ENCODE measurements around the gene STK16.
"Not testable (repeated sequence)": the region's sequence is repeated elsewhere in the genome, so short reads cannot be mapped to it uniquely, and the experiment has no call there.

STK16 gene

DNA sequence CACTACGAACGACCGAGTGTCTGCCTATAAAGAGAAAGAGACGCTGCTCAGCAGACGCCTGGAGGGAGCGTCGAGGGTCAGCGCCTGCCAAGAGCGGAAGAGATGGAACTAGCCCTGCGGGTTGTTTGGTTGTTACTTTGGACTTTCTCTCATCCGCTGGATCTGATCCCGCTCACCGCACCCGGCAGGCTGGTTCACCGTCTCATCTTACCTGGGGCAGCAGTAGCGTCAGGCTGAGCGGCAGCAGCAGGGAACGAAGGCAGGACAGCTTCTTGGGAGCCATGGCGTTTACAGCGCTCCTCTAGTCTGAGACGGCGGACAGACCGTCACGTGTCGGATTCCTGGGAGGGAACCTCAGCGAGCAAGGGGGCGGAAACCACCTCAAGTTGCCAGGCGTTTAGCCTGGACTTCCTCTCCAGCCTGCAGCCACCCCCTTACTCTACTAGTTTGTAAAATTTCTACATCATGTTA is 2.0 kb upstream of the STK16 start:
- DNase-seq (ENCODE audit: extremely low read depth in 1 of 2, low read depth in 1 of 2), result no peak

DNA sequence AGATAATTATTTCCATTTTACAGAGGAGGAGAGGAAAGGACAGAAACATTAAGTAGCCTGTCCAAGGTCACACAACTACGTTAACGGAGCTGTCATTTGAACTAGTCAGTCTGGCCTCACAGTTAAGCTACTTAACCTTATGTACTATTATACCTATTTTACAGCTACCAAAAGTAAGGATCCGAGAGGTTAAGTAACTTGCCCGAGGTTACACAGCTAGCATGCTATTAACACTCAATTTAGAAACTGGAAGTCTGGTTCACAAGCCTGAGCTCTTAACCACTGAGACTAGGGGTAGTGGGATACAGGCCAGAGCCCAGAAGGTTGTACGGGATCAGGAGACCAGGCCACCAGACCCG is 511 bp upstream of the STK16 start:
- no peak for DNase-seq (ENCODE audit: extremely low read depth in 1 of 2, low read depth in 1 of 2)

- DNase-seq (ENCODE audit: extremely low read depth in 1 of 2, low read depth in 1 of 2), result no peak
These were observed 586 bp downstream of the STK16 start for GRCh38 chr2:219245899-219246230.

DNA sequence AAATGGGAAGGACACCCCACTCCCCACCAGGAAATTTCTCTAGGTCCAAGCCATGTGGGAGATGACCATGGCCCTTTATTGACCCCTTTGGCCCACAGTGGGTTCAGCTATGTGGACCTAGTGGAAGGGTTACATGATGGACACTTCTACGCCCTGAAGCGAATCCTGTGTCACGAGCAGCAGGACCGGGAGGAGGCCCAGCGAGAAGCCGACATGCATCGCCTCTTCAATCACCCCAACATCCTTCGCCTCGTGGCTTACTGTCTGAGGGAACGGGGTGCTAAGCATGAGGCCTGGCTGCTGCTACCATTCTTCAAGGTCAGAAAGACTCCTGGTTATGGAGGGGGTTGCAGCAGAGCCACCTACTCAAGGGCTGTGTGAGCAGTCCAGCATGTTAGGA is 1.3 kb downstream of the STK16 start:
- DNase-seq (ENCODE audit: extremely low read depth in 1 of 2, low read depth in 1 of 2), result no peak

- no peak for DNase-seq (ENCODE audit: extremely low read depth in 1 of 2, low read depth in 1 of 2)
These were observed 2.7 kb downstream of the STK16 start for GRCh38 chr2:219247678-219248642.

DNA sequence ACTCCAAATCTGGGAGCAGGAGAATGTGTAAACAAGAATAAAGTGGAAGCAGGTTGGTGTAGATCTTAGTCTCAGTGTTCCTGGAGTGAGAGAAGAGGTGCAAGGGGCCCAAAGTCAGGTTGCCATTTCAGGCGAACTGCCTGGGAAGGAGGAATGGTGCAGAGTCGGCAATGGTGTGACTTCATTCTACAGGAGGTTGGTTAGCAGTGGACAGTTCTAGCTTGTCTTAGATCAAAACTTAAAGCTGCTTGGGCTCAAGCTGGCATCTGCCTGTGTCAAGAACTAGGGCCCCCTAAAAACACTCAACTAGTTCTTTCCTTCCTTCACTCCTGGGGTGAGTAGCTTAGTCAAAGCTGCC is 3.5 kb downstream of the STK16 start:
- no peak for DNase-seq (ENCODE audit: extremely low read depth in 1 of 2, low read depth in 1 of 2)

GRCh38 chr2:219249203-219249980 is 4.1 kb downstream of the STK16 start:
- DNase-seq (ENCODE audit: extremely low read depth in 1 of 2, low read depth in 1 of 2), result no peak

GRCh38 chr2:219250049-219250781 is 4.9 kb downstream of the STK16 start:
- DNase-seq (ENCODE audit: extremely low read depth in 1 of 2, low read depth in 1 of 2), result no peak

- no peak for DNase-seq (ENCODE audit: extremely low read depth in 1 of 2, low read depth in 1 of 2)
These were observed 6.4 kb downstream of the STK16 start for GRCh38 chr2:219251656-219252055.

DNA sequence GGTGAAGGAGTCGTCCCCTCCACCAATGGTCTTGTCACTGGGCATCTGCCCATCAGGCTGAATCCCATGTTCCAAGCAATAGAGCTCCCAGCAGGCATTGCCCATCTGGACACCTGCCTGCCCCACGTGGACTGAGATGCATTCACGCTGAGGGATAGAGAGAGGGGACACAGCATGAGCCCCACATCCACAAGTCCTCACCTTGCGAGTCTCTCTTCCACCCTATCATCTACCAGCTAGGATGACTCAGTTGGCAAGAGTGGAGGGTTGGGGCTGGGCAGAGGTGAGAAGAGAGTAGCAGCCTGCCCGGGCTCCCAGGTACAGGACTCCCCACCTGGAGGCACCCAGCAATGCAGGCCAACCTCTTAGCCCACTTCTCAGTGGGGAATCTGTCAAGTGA is 6.8 kb downstream of the STK16 start:
- no peak for DNase-seq (ENCODE audit: extremely low read depth in 1 of 2, low read depth in 1 of 2)

- DNase-seq (ENCODE audit: extremely low read depth in 1 of 2, low read depth in 1 of 2), result no peak
These were observed 7.3 kb downstream of the STK16 start for GRCh38 chr2:219252570-219252899.

DNA sequence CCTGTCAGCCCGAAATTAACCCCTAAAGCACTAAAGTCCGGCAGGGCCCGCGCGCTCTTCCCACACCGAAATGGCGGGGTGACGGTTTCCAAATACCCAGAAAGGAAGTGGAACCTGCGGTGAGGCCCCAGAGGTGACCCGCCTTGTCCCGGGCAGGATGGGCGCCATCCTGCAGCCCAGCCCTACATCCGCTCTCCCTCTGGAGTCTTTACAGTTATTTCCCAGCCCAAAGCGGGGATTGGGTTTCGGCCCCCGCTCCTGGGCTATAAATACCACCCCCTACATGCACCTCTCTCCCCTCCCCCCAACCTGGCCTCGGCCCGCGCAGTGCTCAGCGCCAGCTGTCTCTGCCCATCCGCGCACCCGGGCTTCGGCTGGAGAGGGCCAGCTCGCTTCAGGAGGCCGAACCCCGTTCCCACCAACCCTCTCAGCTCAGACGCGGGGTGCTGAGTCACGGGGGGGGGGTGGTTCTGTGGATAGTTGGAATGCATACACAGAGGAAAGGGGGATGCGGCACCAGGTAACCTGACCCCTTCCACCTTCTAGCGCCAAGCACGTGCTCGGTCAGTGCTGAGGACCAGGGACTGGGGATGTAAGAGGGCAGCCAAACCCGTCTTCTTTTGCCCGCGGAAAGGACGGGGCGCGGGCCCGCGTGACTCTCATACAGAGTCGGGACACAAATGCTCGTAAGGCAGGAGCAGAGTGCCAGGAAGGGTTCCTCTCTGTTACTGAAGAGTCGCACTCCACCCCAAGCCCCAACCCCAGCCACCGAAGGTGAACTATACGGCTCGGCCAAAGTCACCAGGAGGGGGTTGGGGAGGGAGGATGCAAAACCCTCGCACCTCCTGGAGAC is 7.8 kb downstream of the STK16 start, which contains the start of gene TUBA4B:
Gene TUBA4B, plus strand, starts transcription at position 344 of the 853 bp plus-strand sequence. Its CDS starts 165 bp downstream, at position 509.
- no peak for DNase-seq (ENCODE audit: extremely low read depth in 1 of 2, low read depth in 1 of 2)

- peak; percentile 69 to 90 for DNase-seq (ENCODE audit: extremely low read depth in 1 of 2, low read depth in 1 of 2)
These were observed 8.7 kb downstream of the STK16 start, which contains the start of gene TUBA4A for GRCh38 chr2:219253753-219254589. Gene TUBA4A, minus strand, starts transcription at chr2:219253918. Its CDS starts 60 bp downstream, at chr2:219253858.

GRCh38 chr2:219254590-219255201 is 9.4 kb downstream of the STK16 start:
- DNase-seq (ENCODE audit: extremely low read depth in 1 of 2, low read depth in 1 of 2), result no peak

DNA sequence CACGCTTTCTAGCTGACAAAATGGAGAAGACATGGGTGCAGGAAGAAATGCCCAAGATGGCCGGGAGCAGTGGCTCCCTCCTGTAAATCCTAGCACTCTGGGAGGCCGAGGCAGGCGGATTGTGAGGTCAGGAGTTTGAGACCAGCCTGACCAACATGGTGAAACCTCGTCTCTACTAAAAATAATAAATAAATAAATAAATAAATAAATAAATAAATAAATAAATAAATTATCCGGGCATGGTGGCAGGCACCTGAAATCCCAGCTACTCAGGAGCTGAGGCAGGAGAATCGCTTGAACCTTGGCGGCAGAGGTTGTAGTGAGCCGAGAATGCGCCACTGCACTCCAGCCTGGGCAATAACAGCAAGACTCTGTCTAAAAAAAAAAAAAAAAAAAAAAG is 13.7 kb downstream of the STK16 start:
- not testable (repeated sequence) for DNase-seq (ENCODE audit: extremely low read depth in 1 of 2, low read depth in 1 of 2)

GRCh38 chr2:219261024-219261855 is 16.0 kb downstream of the STK16 start:
- no peak for DNase-seq (ENCODE audit: extremely low read depth in 1 of 2, low read depth in 1 of 2)

- no peak for DNase-seq (ENCODE audit: extremely low read depth in 1 of 2, low read depth in 1 of 2)
These were observed 21.0 kb downstream of the STK16 start for GRCh38 chr2:219266232-219266631.

DNA sequence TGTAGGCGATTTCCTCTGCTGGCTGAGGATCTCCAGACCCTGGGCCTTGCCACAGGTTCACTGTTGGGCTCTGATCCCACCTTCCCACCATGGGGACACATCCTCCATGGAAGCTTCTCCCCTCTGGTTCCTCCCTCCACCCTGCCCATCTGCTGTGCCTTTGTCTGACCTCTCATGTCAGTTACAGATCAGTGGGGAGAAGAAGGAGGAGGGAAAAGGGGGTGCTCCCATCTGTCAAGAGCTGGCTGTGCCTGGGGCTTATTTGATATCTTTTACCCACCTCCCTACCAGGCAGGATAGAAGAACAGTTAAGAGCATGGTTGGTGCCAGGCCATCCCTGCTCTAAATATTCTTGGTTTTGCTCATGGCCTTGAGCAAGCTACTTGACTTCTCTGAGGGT is 21.6 kb downstream of the STK16 start:
- DNase-seq (ENCODE audit: extremely low read depth in 1 of 2, low read depth in 1 of 2), result no peak
